Fibroblast of lung (primary cell): ENCODE measurements around the gene NPEPL1. TPM values are rescaled to one million over a fixed set of nuclear protein-coding genes. Genes with fewer than 3 reads are reported as not detected.

Experiments used
- DNase-seq, 2 donors: peaks; one replicate each; pipeline versions ENCODE4 v3.0.0 to v3.0.0-alpha.2; 2010; ENCODE audit warnings: low read depth in 2 of 2
- H2AFZ ChIP-seq: 2 replicates; pipeline ENCODE4 v1.5.1; 2012; ENCODE audit warnings: low read length, control low read depth, inconsistent platforms
- H3K27ac ChIP-seq: 2 replicates; pipeline ENCODE4 v1.5.1; 2011; ENCODE audit warnings: low read length, control low read depth; ENCODE audit not compliant: insufficient read depth
- H3K27me3 ChIP-seq: 2 replicates; pipeline ENCODE4 v1.5.1; 2011; ENCODE audit warnings: mild to moderate bottlenecking, low read length; ENCODE audit not compliant: control insufficient read depth, insufficient read depth
- H3K36me3 ChIP-seq: 2 replicates; pipeline ENCODE4 v1.5.1; 2011; ENCODE audit warnings: low read length; ENCODE audit not compliant: control insufficient read depth, insufficient read depth
- H3K4me1 ChIP-seq: 2 replicates; pipeline ENCODE4 v1.5.1; 2011; ENCODE audit warnings: low read length; ENCODE audit not compliant: control insufficient read depth, insufficient read depth; ENCODE audit errors: extremely low read depth
- H3K4me2 ChIP-seq: 2 replicates; pipeline ENCODE4 v1.5.1; 2011; ENCODE audit warnings: low read length, control low read depth; ENCODE audit not compliant: insufficient read depth; ENCODE audit errors: extremely low read depth
- H3K4me3 ChIP-seq, 4 experiments: fragments of 200-600 bp in 1 of 4; sonication (generic) in 1 of 4; replicated peaks in 1 of 4; 2 replicates each; pipeline ENCODE4 v1.5.1; 2011 to 2016; ENCODE audit warnings: low read length in 4 of 4, low read depth in 3 of 4, mild to moderate bottlenecking in 3 of 4, control low read depth in 2 of 4, inconsistent platforms in 1 of 4, mixed read lengths in 1 of 4; ENCODE audit not compliant: insufficient read depth in 1 of 4; ENCODE audit errors: control extremely low read depth in 1 of 4
- H3K79me2 ChIP-seq: 2 replicates; pipeline ENCODE4 v1.5.1; 2012; ENCODE audit warnings: mild to moderate bottlenecking, low read length, inconsistent platforms; ENCODE audit not compliant: control insufficient read depth, insufficient read depth
- H3K9ac ChIP-seq: 2 replicates; pipeline ENCODE4 v1.5.1; 2011; ENCODE audit warnings: mild to moderate bottlenecking, low read length, control low read depth; ENCODE audit not compliant: insufficient read depth
- H3K9me3 ChIP-seq: 2 replicates; pipeline ENCODE4 v1.5.1; 2012; ENCODE audit warnings: low read depth, low read length; ENCODE audit not compliant: control insufficient read depth, insufficient read depth
- H4K20me1 ChIP-seq: 2 replicates; pipeline ENCODE4 v1.5.1; 2011; ENCODE audit warnings: low read length; ENCODE audit not compliant: control insufficient read depth, insufficient read depth; ENCODE audit errors: extremely low read depth
- CTCF ChIP-seq, 2 donors: IDR thresholded peaks in 1 of 2; conservative IDR thresholded peaks in 1 of 2; 1 replicate in 1 of 2; 2 replicates in 1 of 2; pipeline ENCODE4 v1.5.1; 2011 to 2012; ENCODE audit warnings: low read length in 2 of 2, control low read depth in 1 of 2, inconsistent platforms in 1 of 2, low read depth in 1 of 2, mild to moderate bottlenecking in 1 of 2
- EZH2 ChIP-seq: IDR thresholded peaks from 2 replicates; pipeline ENCODE4 v1.5.1; 2012; ENCODE audit warnings: low read length, control low read depth, mild to moderate bottlenecking; ENCODE audit errors: missing control alignments
- polyA plus RNA-seq, 2 donors: library from polyadenylated mRNA; depleted of rRNA in 1 of 2; stranded (reverse) in 1 of 2; unstranded in 1 of 2; fragments of >200 nt; gene quantifications; 2 replicates each; pipeline ENCODE4 v1.2.1, GENCODE V29; 2011 to 2012; ENCODE audit warnings: missing spikeins in 1 of 2
- total RNA-seq: library from RNA; depleted of rRNA; stranded (reverse); fragments of >200 nt; gene quantifications from 2 replicates; pipeline ENCODE4 v1.2.1, GENCODE V29; 2014

NPEPL1 gene
- total and polyA plus RNA-seq, 2 donors (not counting 1 experiment from before 2014, with no cell fraction given) = 2.9 to 24.6 TPM

- no peaks in the 10 kb centered on the region for H3K27me3 ChIP-seq
- DNase-seq = no peak
Observed at GRCh38 chr20:58763076-58763475, 70.5 kb downstream of the NPEPL1 start.

More at GRCh38 chr20:58763076-58763475, 70.5 kb downstream of the NPEPL1 start:
- no peak overlapping the region for H3K4me2 ChIP-seq
- H3K27ac ChIP-seq = no peak overlapping the region
- no peak overlapping the region for H2AFZ ChIP-seq
- no peak overlapping the region for H3K9ac ChIP-seq
- H3K9me3 ChIP-seq = no peaks in the 10 kb centered on the region
- H3K4me3 ChIP-seq = no peak overlapping the region
- no peak for TF ChIP-seq CTCF (conservative IDR thresholded peaks at IDR 0.05 in 1 of 2, IDR thresholded peaks at IDR 0.05 in 1 of 2; ENCODE audit: low read depth in 1 of 2, low read length in 2 of 2)
- TF ChIP-seq EZH2 = no peak
- H3K4me1 ChIP-seq = no peaks in the 10 kb centered on the region
- H3K79me2 ChIP-seq = no peaks in the 10 kb centered on the region
- no peaks in the 10 kb centered on the region for H3K36me3 ChIP-seq
- H4K20me1 ChIP-seq = no peaks in the 10 kb centered on the region

Other genes with a start within 250 kb of the NPEPL1 start
- 0.99 and 1.0 TPM in 2 replicates for gene APCDD1L, start 177.4 kb upstream of the NPEPL1 start, total RNA-seq
- gene APCDD1L, start 177.4 kb upstream of the NPEPL1 start, polyA plus RNA-seq = 0.18 and 1.6 TPM in 2 replicates
- gene STX16, start 41.5 kb upstream of the NPEPL1 start, total RNA-seq = 46.0 and 64.9 TPM in 2 replicates
- 35.1 and 39.3 TPM in 2 replicates for gene STX16, start 41.5 kb upstream of the NPEPL1 start, polyA plus RNA-seq
- gene GNAS-AS1, start 158.1 kb downstream of the NPEPL1 start, total RNA-seq = 0.33 and 0.51 TPM in 2 replicates
- gene GNAS-AS1, start 158.1 kb downstream of the NPEPL1 start, polyA plus RNA-seq = 0.28 and 0.32 TPM in 2 replicates
- 256 and 421 TPM in 2 replicates for gene GNAS, start 159.9 kb downstream of the NPEPL1 start, total RNA-seq
- 1,357 and 1,384 TPM in 2 replicates for gene GNAS, start 159.9 kb downstream of the NPEPL1 start, polyA plus RNA-seq